Ovary (tissue), 3 donors: ENCODE results near the gene CD164L2.

ENCODE experiments used
- CTCF ChIP-seq, 3 donors: fragments of 450-650 bp in 2 of 3; fragments of 200-600 bp in 1 of 3; IDR thresholded peaks; one replicate each; pipeline versions ENCODE4 v1.5.1 to v1.8.0; 2016 to 2022; ENCODE audit warnings: antibody characterized with exemption in 3 of 3, mild to moderate bottlenecking in 1 of 3
- EP300 ChIP-seq: sonication (generic); formaldehyde crosslinking; IDR thresholded peaks from one replicate; pipeline ENCODE4 v1.6.1; 2017; ENCODE audit warnings: antibody characterized with exemption
- POLR2A ChIP-seq: fragments of 450-650 bp; IDR thresholded peaks from one replicate; pipeline ENCODE4 v1.6.1; 2017; ENCODE audit warnings: antibody characterized with exemption, mild to moderate bottlenecking, moderate library complexity
- donor health status: DM: no; HTN: no; CAD: no.

DNA sequence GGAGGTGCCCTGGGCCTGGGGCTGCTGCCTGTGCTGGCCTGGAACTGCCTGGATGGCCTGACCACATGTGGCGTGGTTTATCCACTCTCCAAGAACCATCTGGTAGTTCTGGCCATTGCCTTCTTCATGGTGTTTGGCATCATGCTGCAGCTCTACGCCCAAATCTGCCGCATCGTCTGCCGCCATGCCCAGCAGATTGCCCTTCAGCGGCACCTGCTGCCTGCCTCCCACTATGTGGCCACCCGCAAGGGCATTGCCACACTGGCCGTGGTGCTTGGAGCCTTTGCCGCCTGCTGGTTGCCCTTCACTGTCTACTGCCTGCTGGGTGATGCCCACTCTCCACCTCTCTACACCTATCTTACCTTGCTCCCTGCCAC is 11.1 kb upstream of the CD164L2 start:
- TF ChIP-seq CTCF (IDR thresholded peaks at IDR 0.05) (no peak), POLR2A (no peak), EP300 (no peak)
